Germinal center (tissue), 1 donor: ENCODE measurements around the gene UBR4.
A peak's percentile ranks its signal among the peaks of the same experiment; 100 is the strongest.
"Not testable (repeated sequence)": the region's sequence is repeated elsewhere in the genome, so short reads cannot be mapped to it uniquely, and the experiment has no call there.

Experiments used
- DNase-seq: peaks from one replicate; pipeline ENCODE4 v3.0.0; 2012; ENCODE audit warnings: mixed read lengths, low spot score

The UBR4 gene

GRCh38 chr1:19220080-19220846, 10.2 kb upstream of the UBR4 start:
- no peak for DNase-seq

DNA sequence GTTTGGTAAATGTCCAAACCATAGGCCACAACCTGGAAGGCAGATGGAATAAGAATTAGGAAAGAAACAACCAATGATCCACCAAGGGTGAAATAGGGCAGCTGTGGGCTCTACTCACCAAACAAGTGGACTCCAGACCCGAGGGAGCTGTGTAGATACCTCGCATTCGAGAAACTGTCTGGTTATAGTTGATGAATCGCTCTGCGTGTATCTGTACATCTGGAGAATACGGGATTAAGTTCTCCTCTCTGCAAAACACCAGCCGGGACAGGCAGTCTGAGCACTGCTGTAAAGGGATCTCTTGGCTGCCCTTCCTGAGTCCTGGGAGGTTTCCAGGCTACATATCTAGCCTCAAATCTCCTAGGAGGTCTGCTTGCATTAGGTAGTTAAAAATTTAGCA, 9.4 kb upstream of the UBR4 start:
- DNase-seq: no peak

DNA sequence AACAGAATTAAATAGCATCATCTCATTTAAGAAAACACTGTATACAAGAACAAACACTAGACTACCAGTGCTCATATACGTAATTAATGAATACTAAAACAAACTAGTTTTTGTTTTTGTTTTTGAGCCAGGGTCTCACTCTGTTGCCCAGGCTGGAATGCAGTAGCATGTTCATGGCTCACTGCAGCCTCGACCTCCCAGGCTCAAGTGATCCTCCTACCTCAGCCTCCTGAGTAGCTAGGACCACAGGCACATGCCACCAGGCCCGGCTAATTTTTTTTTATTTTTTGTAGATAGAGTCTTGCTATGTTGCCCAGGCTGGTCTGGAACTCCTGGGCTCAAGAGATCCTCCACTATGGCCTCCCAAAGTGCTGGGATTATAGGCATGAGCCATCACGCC, 6.5 kb upstream of the UBR4 start:
- DNase-seq: not testable (repeated sequence)

- DNase-seq: no peak
These were observed 3.5 kb upstream of the UBR4 start for GRCh38 chr1:19213580-19213979.

- no peak for DNase-seq
These were observed 2.1 kb upstream of the UBR4 start for GRCh38 chr1:19212167-19212566.

- DNase-seq: no peak
These were observed 895 bp upstream of the UBR4 start for GRCh38 chr1:19210772-19211549.

GRCh38 chr1:19209439-19209989, 552 bp downstream of the UBR4 start:
- DNase-seq: peak; percentile 56

- DNase-seq: no peak
These were observed 1.2 kb downstream of the UBR4 start for GRCh38 chr1:19208710-19209438.

GRCh38 chr1:19206947-19207346, 3.1 kb downstream of the UBR4 start:
- DNase-seq: no peak

DNA sequence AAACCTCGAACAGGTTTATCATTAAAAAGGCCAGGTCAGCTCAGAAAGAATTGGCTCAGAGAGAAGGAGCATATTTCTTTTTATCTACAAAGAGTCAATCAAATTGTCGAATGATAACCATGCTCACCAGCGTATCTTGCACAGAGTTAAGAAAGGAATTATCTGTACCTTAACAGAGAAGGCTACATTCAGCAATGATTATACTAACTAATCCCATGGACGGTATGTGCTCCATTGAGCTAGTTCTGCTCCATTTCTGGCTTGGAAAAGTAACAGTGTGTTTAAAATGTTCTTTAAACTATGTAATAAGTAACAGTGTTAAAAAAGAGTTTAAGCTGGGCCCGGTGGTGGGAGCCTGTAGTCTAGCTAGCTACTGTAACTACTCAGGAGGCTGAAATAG, 4.2 kb downstream of the UBR4 start:
- DNase-seq: no peak

GRCh38 chr1:19205403-19205802, 4.7 kb downstream of the UBR4 start:
- DNase-seq: no peak

DNA sequence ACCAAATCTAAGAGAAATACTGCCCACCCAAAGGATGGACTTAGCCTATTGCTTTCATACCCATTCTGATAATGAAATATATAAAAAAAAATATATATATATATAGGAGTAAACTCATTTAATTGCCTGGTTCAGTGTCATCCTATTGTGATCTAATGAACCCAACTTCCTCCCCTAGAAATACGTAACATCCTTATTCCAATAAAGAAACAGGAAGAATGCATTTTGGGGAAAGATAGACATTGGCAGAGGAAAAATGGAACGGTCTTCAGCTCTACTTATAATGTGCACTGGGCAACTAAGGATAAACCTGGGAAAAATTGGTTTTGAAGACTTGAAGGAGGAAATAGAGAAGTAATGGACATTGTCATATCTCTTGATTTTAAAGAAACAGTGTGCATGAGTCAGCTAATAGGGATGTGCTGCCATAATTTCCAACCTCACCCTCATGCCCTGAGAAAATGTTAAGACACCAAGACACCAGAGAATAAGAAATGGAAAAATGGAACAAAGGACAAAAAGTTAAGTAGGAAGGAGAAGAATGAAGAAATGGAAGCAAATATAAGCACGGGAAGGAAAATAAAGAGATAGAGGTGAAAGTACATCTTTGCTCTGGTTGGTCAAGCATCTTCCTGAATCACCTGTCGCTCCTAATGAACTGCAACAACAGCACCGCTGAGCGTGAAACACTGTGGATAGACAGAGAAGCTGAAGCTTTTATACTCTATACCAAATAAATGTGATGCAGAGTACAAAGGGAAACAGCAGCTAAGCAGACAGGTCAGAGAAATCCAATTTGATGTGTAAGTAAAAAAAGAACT, 5.4 kb downstream of the UBR4 start:
- DNase-seq: no peak

- DNase-seq: no peak
These were observed 6.6 kb downstream of the UBR4 start for GRCh38 chr1:19203440-19203839.

DNA sequence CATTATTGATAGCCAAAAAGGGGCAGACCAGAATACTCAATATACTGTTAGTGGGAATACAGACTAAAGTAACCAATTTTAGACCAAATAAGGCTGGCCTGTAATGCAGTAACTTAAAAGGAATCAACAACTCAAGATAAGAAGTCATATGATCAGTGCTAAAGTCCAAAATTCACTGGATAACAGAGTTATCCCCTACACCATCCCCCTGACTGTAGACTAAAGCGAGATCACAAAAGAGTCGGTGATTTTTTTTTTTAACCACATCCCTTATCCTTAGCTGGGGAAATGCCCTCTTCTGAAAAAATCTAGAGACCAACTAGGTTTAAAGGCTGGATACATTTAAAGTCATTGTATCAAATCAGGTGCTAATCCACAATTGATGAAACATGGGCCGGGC, 7.7 kb downstream of the UBR4 start:
- DNase-seq: no peak

DNA sequence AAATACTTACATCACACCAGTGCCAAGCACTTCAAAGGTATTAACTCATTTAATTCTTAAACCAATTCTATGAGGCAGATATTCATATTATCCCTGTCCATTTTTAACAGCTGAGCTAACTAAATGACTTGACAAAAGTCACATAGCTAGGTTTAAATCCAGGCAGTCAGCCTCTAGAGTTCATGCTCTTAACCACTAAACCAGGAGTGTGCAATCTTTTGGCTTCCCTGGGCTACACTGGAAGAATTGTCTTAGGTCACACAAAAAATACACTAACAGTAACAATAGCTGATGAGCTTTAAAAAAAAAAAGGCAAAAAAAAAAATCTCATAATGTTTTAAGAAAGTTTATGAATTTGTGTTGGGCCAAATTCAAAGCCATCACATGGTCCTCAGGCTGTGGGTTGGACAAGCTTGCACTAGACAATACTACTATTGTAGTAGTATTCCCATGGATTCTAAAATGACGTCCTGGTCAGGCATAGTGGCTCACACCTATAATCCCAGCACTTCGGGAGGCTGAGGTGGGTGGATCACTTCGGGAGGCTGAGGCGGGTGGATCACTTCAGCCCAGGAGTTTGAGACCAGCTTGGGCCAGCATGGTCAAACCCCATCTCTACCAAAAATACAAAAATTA, 10.0 kb downstream of the UBR4 start:
- no peak for DNase-seq

DNA sequence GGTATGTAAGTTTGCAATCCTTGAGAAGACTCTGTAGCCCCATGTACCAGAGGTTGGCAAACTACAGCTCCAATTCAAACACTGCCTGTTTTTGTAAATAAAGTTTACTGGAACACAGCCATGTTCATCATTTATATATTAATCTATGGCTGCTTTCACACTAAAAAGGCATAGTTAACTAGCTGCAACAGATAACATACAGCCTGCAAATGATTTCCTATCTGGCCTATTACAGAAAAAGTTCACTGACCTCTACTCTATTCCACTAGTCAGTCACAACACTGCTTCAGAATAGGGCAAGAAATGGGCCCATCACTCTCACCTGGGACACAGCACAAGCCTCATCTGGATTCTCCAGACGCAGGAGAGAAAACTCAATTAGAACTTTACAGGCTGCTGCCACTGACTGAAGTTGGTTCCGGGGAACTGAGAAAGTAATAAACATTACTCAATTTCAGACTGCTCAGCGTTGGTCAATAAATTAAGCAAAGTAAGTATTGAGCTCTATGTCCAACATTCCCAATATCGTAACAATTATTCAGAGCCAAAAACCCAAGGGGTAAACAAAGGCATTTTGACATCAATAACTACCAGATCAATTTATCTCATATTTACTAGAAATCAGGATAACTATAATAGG, 10.6 kb downstream of the UBR4 start:
- no peak for DNase-seq

DNA sequence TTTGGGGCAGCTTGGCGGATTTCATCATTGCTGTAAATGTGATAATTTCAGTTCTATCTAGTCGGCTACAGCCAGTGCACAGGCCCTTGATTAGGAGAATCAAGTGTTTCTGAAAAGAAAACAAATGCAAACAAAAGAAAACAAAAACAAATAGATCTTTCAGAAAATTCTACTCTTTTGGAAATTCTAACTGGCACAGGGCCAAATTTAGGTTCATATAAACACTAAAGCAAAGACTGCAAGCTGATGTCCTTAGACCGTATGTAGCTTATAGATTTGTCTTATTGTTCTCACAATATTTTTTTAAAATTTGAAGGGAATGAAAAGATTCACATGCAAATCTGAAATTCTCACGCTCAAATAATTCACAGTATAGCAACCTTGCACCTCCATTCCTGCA, 11.2 kb downstream of the UBR4 start:
- DNase-seq: no peak

- DNase-seq: no peak
These were observed 12.2 kb downstream of the UBR4 start for GRCh38 chr1:19197845-19198244.

- DNase-seq: no peak
These were observed 13.7 kb downstream of the UBR4 start for GRCh38 chr1:19196331-19196730.

GRCh38 chr1:19193004-19193403, 17.1 kb downstream of the UBR4 start:
- no peak for DNase-seq

DNA sequence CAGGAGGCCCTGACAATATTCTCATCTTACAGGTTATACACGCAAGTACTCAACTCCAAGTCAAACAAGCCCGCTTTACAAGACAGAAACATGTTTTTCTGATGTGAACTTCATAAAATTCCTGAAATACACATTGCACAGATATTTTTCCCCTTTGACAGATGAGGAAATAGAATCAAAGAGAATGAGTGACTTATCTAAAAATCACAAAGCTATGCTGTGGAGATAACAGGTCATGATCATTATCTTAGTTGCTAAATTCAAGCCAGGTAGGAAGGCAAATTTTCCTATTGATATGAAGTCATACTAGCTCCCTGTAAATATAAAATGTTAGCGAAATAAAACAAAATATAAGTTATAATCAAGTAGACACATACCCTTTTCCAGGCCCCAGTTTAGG, 18.3 kb downstream of the UBR4 start:
- no peak for DNase-seq
